ENCODE data around the gene ROS1. TPM values are rescaled to one million over a fixed set of nuclear protein-coding genes. Genes with fewer than 3 reads are reported as not detected.

ROS1 gene
- total and polyA plus RNA-seq, 2 donors (not counting 3 experiments of a cell fraction or from before 2014, with no cell fraction given): not detected

DNA sequence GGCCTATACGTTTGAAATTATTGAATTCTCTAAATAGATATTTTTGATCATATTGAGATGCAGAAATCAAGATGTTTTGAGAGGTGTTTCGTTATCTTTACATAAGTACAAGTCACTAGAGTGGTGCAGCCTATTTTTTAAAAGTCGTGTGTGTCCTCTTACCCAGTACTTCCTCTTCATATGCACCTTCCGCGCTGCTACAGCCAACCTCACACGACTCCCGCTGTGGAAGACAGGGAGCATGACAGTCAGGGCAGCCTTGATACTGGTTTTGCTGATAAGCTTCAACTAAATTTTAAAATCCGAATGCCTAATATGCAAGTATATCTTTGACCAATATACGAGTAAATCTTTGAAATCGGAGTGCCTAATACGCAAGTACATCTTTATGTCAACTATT, 16.3 kb downstream of the ROS1 start:
- no peak overlapping the region for H3K9ac ChIP-seq (replicated peaks; ENCODE audit: extremely low read depth, insufficient read depth, low read length)
- no peaks in the 10 kb centered on the region for H3K9me1 ChIP-seq (replicated peaks; ENCODE audit: control insufficient read depth, extremely low read depth, insufficient read depth, low read length)
- ChIA-PET CTCF (interaction anchor here (1.1 kb wide), 1 partner anchor 17 kb away, joined by 3 read pairs; the partner anchor contains the start of gene ROS1), POLR2A (no interaction called here)
- no peaks in the 10 kb centered on the region for H4K20me1 ChIP-seq (replicated peaks; ENCODE audit: control insufficient read depth, extremely low read depth, insufficient read depth, low read length)
- no TSS peak for BruUV-seq (replicated peaks)
- H2AFZ ChIP-seq (ENCODE audit: low read depth, low read length): no peak overlapping the region
- TF ChIP-seq EZH2 (IDR thresholded peaks at IDR 0.05; ENCODE audit: borderline replicate concordance, low read depth, low read length, severe bottlenecking): no peak
- TF ChIP-seq JUN (IDR thresholded peaks at IDR 0.05; ENCODE audit: borderline replicate concordance, insufficient read depth, insufficient read length, low read depth): no peak
- no peak for TF ChIP-seq FOS (IDR thresholded peaks at IDR 0.05; ENCODE audit: borderline replicate concordance, insufficient read depth, low read length)
- no peak for TF ChIP-seq POLR2AphosphoS5 (IDR thresholded peaks at IDR 0.05; ENCODE audit: insufficient read depth, low read depth, low read length)
- no peak for TF ChIP-seq POLR2A (IDR thresholded peaks at IDR 0.05; ENCODE audit: low read depth, low read length)
- TF ChIP-seq MYC (IDR thresholded peaks at IDR 0.05; ENCODE audit: low read depth, low read length): no peak
- no peak for TF ChIP-seq GATA2 (IDR thresholded peaks at IDR 0.05; ENCODE audit: insufficient read depth, insufficient read length, low read depth, low read length)
- TF ChIP-seq, protein P1, sequence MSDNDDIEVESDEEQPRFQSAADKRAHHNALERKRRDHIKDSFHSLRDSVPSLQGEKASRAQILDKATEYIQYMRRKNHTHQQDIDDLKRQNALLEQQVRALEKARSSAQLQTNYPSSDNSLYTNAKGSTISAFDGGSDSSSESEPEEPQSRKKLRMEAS (IDR thresholded peaks at IDR 0.05; ENCODE audit: insufficient read depth, insufficient read length): no peak
- TF ChIP-seq, protein P2, sequence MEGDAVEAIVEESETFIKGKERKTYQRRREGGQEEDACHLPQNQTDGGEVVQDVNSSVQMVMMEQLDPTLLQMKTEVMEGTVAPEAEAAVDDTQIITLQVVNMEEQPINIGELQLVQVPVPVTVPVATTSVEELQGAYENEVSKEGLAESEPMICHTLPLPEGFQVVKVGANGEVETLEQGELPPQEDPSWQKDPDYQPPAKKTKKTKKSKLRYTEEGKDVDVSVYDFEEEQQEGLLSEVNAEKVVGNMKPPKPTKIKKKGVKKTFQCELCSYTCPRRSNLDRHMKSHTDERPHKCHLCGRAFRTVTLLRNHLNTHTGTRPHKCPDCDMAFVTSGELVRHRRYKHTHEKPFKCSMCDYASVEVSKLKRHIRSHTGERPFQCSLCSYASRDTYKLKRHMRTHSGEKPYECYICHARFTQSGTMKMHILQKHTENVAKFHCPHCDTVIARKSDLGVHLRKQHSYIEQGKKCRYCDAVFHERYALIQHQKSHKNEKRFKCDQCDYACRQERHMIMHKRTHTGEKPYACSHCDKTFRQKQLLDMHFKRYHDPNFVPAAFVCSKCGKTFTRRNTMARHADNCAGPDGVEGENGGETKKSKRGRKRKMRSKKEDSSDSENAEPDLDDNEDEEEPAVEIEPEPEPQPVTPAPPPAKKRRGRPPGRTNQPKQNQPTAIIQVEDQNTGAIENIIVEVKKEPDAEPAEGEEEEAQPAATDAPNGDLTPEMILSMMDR (IDR thresholded peaks at IDR 0.05; ENCODE audit: extremely low read depth in 1 of 2, insufficient read depth in 1 of 2, low read depth in 1 of 2, low read length in 2 of 2): no peak
- no peaks in the 10 kb centered on the region for H3K79me2 ChIP-seq (ENCODE audit: control insufficient read depth, insufficient read depth, low read length)
- FAIRE-seq (no peak), DNase-seq (ENCODE audit: low read depth, low spot score) (no peak)
- no peak overlapping the region for H3K4me3 ChIP-seq (replicated peaks in 1 of 3; ENCODE audit: insufficient read depth in 1 of 3, low read depth in 1 of 3, low read length in 3 of 3)
- no peaks in the 10 kb centered on the region for H3K4me1 ChIP-seq (ENCODE audit: control insufficient read depth, extremely low read depth, insufficient read depth, low read length)
- no peaks in the 10 kb centered on the region for H3K9me3 ChIP-seq (replicated peaks; ENCODE audit: control insufficient read depth, insufficient read depth, low read length)
- H3K4me2 ChIP-seq (ENCODE audit: insufficient read depth, low read length): no peak overlapping the region
- intact Hi-C loops (cut with micrococcal nuclease) (no loop called here), dilution Hi-C loops (cut with MboI; ENCODE audit: extremely low pct_ligation_motif_present, low sequenced_read_pairs) (no loop called here)
- H3K36me3 ChIP-seq (ENCODE audit: control insufficient read depth in 2 of 2, extremely low read depth in 1 of 2, insufficient read depth in 2 of 2, low read length in 2 of 2): no peaks in the 10 kb centered on the region
- H3K27ac ChIP-seq (ENCODE audit: insufficient read depth, low read depth, low read length): no peak overlapping the region
- no peaks in the 10 kb centered on the region for H3K27me3 ChIP-seq (ENCODE audit: control insufficient read depth in 2 of 2, insufficient read depth in 2 of 2, low read length in 2 of 2)
